GM18951 (cell line): ENCODE measurements around the gene CPHXL.

Source experiments
- POLR2A ChIP-seq: IDR thresholded peaks from 4 replicates; pipeline ENCODE4 v1.6.1; 2011; ENCODE audit warnings: mild to moderate bottlenecking; ENCODE audit not compliant: insufficient read length, insufficient read depth; ENCODE audit errors: extremely low read depth
- in situ Hi-C: fragments of 300-500 bp; cut with MboI; formaldehyde crosslinking; loops from one replicate; pipeline ENCODE4 v1.12.0; 2022; ENCODE audit warnings: low sequenced_read_pairs, mixed read lengths, inconsistent platforms; ENCODE audit not compliant: unreplicated experiment

The CPHXL gene

DNA sequence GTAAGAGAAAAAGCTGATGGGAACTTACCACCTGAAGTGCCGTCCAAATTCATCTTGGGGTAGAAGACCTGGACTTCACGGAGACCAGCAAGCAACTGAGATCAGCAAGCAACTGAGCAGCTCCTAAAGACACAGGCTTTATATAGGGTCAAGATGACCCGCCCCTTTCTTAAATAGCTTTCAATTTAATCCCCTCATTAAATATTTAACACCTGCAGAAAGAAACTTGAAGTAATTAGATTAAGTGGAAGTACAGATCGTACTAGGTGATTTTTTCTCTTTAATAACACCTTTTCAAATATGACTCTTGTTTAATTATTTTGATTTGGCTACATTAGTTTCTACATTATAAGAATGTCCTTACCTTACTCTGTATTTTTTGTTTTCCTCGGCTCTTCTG is at the start of gene CPHXL:
CPHXL (minus strand) TSS at position 101 of the 400 bp plus-strand sequence; CDS start at position 53, 48 bp downstream.
- no peak for TF ChIP-seq POLR2A
- in situ Hi-C loops = no loop called here

GRCh38 chr16:75774197-75774596 is 47.9 kb upstream of the CPHXL start:
- TF ChIP-seq POLR2A = no peak
- in situ Hi-C loops = loop anchor here (25.0 kb wide), 1 partner anchor 587 kb away; no protein-coding TSS in a partner anchor

DNA sequence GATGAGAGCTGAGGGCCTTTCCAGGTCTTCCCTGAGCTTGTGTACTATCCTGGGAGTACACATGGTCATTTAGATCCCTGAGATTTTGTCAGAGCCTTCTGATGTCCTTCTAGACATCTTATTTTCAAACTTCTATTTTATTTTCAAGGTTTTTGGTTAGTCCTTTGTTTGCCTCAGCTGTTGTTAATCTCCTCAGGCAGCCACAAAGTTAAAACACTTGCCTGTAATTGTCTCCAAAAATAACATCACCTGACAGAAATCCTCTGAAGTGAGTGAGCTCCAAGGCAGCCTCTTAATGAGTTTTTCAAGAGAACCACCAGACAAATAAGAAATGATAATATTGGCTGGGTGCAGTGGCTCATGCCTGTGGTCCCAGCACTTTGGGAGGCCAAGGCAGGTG is 43.8 kb upstream of the CPHXL start:
- in situ Hi-C loops = loop anchor here (25.0 kb wide), 1 partner anchor 583 kb away; no protein-coding TSS in a partner anchor
- TF ChIP-seq POLR2A = no peak

- no peak for TF ChIP-seq POLR2A
- in situ Hi-C loops = loop anchor here (5.0 to 25.0 kb wide), 4 partner anchors 119 to 577 kb away; partner anchors contain the start of genes KARS1 and TERF2IP
These were observed 38.0 kb upstream of the CPHXL start for GRCh38 chr16:75764154-75764768.

- in situ Hi-C loops = loop anchor here (5.0 to 25.0 kb wide), 4 partner anchors 118 to 576 kb away; partner anchors contain the start of genes KARS1 and TERF2IP
- TF ChIP-seq POLR2A = no peak
These were observed 36.9 kb upstream of the CPHXL start for GRCh38 chr16:75763204-75763603.

DNA sequence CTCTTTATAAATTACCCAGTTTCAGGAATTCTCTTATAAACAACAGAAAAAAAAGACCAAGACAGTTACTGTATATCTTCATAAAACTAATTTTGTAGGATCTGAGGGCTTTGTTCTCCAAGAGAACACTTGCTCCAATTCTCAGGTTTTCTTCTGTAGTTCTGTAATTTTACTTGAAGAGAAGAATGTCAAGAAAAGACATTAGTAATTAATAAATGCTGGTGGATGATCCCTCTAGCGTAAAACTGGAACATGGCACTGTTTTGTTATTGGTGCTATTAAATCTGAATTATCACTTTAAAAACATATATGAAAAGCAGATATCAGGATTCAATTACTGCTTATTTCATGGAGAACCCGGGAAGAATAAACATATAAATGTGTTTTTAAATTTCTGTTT is 36.5 kb upstream of the CPHXL start:
- TF ChIP-seq POLR2A = no peak
- in situ Hi-C loops = loop anchor here (5.0 to 25.0 kb wide), 4 partner anchors 118 to 575 kb away; partner anchors contain the start of genes KARS1 and TERF2IP

GRCh38 chr16:75761108-75761507 is 34.8 kb upstream of the CPHXL start:
- no peak for TF ChIP-seq POLR2A
- in situ Hi-C loops = loop anchor here (5.0 to 25.0 kb wide), 4 partner anchors 116 to 574 kb away; partner anchors contain the start of genes KARS1 and TERF2IP

DNA sequence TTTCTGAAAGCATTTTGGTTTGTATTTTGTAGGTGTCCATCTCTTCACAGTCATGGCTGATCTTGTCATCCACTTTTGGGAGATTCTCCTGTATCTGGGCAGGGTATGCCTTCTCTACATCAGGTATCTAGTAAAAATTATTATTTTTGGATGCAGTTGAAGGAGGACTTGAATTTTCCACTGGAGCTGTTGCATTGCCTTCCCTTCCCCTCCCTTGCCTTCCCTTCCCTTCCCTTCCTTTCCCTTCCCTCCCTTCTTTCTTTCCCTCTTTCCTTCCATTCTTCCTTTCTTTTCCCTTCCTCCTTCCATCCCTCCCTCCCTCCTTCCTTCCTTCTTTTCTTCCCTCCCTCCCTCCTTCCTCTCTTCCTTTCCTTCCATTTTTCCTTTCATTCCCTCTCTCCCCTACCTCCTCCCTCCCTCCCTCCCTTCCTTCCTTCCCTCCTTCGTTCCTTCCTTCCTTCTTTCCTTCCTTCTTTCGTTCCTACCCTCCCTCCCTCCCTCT is 33.8 kb upstream of the CPHXL start:
- no peak for TF ChIP-seq POLR2A
- in situ Hi-C loops = loop anchor here (5.0 to 25.0 kb wide), 4 partner anchors 115 to 573 kb away; partner anchors contain the start of genes KARS1 and TERF2IP

DNA sequence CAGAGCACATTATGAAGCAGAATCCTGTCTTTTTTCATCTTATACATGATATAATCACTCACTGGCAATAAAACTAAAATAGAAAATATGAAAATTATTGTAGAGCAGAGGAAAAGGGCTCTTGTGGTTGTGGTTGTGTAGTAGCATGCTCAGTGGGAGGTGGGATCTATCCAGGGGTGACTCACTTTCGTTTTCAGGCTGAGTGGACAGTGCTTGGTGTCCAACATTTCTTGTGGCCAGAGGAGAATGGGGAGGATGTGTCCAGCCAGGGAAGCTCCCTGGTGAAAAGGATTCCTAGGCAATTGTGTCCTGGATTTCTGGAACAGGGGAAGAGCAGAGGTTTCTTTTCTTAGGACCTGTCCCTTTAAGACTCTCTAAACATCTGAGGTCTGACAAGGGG is 31.9 kb upstream of the CPHXL start:
- in situ Hi-C loops = loop anchor here (25.0 kb wide), 1 partner anchor 571 kb away; no protein-coding TSS in a partner anchor
- TF ChIP-seq POLR2A = no peak

DNA sequence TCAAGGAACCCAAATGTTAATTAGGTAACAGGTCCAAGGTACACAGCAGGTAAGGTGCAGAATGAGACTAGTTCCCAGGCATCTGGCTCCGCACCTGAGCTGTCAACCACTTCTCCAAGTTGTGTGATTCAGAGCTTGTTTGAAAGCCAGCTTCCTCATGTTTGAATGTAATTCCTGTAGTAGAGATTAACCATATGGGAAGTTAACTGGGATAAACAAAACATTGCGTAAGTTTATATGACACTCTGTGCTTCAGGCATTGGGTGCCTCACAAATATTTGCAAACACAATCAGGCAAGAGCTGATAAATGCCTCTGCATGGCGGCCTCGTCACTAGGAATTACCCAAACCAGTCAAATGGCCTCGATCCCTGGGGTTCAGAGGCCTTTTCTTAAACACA is 27.9 kb upstream of the CPHXL start:
- in situ Hi-C loops = loop anchor here (25.0 kb wide), 1 partner anchor 567 kb away; no protein-coding TSS in a partner anchor
- TF ChIP-seq POLR2A = no peak

- in situ Hi-C loops = loop anchor here (25.0 kb wide), 1 partner anchor 563 kb away; no protein-coding TSS in a partner anchor
- TF ChIP-seq POLR2A = no peak
These were observed 24.2 kb upstream of the CPHXL start for GRCh38 chr16:75750528-75750927.

GRCh38 chr16:75746359-75746758 is 20.1 kb upstream of the CPHXL start:
- in situ Hi-C loops = no loop called here
- TF ChIP-seq POLR2A = no peak

DNA sequence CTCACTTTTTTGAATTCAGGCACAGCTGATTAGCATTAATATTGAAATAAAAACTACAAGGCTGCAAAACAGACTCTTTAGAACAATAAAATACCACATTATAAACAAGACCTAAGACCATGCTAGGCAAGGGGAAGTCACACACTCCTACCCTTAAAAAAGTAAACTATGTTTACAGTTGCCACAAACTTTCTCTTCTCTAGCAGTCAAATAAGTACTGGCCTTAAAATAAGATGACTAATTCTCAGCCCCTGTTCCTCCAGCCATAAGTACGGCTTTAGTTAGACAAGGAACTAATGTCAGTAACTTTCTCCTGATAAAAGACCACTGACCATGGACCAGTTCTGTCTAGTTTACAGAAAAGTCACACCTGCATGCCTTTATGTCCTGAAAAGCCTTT is 19.5 kb upstream of the CPHXL start:
- TF ChIP-seq POLR2A = no peak
- in situ Hi-C loops = no loop called here

GRCh38 chr16:75745242-75745641 is 19.0 kb upstream of the CPHXL start:
- no peak for TF ChIP-seq POLR2A
- in situ Hi-C loops = no loop called here
